ENCODE measurements around the gene METTL2B.

- no peak for TF ChIP-seq CTCF (IDR thresholded peaks at IDR 0.05)
- no peak for TF ChIP-seq POLR2AphosphoS5 (IDR thresholded peaks at IDR 0.05)
- TF ChIP-seq POLR2A (IDR thresholded peaks at IDR 0.05), result no peak
Measured at GRCh38 chr7:128456255-128456725, 20.3 kb upstream of the METTL2B start.
